ENCODE measurements around the gene TRMT44.

- TF ChIP-seq CTCF (IDR thresholded peaks at IDR 0.05), result no peak
- no peak for TF ChIP-seq POLR2AphosphoS5 (IDR thresholded peaks at IDR 0.05)
Observed at GRCh38 chr4:8506373-8507195, 66.0 kb downstream of the TRMT44 start.

All from prostate gland (tissue), 2 donors.